ENCODE measurements around the gene TMEM87A. TPM values are rescaled to one million over a fixed set of nuclear protein-coding genes. Genes with fewer than 3 reads are reported as not detected.
"Not testable (repeated sequence)": the region's sequence is repeated elsewhere in the genome, so short reads cannot be mapped to it uniquely, and the experiment has no call there.

The TMEM87A gene
- total RNA-seq, 1 donor from 2014 or later = 49.5 TPM

DNA sequence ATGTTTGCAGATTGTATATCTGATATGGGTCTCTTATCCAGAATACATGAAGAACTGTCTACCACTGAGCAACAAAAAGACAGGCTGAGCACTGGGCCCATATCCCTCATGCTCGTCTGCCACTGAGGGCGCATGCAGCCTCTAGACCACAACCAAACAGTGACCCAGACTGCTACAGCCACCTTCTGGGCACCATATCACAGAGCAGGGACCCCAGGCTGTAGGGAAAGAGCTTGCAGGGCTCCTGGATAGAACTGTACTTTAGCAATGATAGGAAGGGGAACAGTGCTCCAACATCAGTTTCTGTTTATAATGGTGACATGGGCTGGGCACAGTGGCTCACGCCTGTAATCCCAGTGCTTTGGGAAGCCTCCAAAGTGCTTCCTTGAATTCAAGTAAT is 40.2 kb upstream of the TMEM87A start:
- peaks cover 24% of the 10 kb centered on the region for H3K36me3 Mint-ChIP-seq (ENCODE audit: low read depth)
- no peaks in the 10 kb centered on the region for H3K9me3 Mint-ChIP-seq (ENCODE audit: low read depth)
- TF ChIP-seq, protein P1, sequence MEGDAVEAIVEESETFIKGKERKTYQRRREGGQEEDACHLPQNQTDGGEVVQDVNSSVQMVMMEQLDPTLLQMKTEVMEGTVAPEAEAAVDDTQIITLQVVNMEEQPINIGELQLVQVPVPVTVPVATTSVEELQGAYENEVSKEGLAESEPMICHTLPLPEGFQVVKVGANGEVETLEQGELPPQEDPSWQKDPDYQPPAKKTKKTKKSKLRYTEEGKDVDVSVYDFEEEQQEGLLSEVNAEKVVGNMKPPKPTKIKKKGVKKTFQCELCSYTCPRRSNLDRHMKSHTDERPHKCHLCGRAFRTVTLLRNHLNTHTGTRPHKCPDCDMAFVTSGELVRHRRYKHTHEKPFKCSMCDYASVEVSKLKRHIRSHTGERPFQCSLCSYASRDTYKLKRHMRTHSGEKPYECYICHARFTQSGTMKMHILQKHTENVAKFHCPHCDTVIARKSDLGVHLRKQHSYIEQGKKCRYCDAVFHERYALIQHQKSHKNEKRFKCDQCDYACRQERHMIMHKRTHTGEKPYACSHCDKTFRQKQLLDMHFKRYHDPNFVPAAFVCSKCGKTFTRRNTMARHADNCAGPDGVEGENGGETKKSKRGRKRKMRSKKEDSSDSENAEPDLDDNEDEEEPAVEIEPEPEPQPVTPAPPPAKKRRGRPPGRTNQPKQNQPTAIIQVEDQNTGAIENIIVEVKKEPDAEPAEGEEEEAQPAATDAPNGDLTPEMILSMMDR (IDR thresholded peaks at IDR 0.05) = no peak
- no peaks in the 10 kb centered on the region for H3K27me3 Mint-ChIP-seq (ENCODE audit: low read depth)
- no peaks in the 10 kb centered on the region for H3K4me1 Mint-ChIP-seq (ENCODE audit: low read depth)
- no peak for DNase-seq (ENCODE audit: low spot score)
- no peak overlapping the region for H3K27ac Mint-ChIP-seq (ENCODE audit: unreplicated experiment)
- H3K4me3 Mint-ChIP-seq (ENCODE audit: unreplicated experiment) = no peak overlapping the region

DNA sequence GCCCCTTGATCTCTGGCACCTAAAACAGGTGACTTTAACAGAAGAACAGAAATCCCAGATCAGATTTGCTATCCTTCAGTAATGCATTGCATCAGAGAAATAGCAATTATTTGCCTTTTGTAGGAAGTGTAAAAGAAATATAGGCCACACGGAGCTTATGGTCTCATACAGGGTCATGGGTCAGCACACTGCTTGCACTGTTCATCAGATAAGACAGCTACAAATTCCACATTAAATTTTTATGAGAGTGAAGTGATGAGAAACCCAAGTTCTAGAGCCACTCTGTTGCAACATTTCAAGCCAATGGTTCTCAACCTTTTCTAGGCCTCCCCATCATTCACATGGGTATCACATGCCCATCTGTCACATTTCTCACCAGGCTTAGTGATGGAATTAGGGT is 33.4 kb upstream of the TMEM87A start:
- Mint-ChIP-seq H3K27me3 (ENCODE audit: low read depth) (no peaks in the 10 kb centered on the region), H3K4me3 (ENCODE audit: unreplicated experiment) (no peak overlapping the region)
- TF ChIP-seq, protein P1 (IDR thresholded peaks at IDR 0.05) = no peak

DNA sequence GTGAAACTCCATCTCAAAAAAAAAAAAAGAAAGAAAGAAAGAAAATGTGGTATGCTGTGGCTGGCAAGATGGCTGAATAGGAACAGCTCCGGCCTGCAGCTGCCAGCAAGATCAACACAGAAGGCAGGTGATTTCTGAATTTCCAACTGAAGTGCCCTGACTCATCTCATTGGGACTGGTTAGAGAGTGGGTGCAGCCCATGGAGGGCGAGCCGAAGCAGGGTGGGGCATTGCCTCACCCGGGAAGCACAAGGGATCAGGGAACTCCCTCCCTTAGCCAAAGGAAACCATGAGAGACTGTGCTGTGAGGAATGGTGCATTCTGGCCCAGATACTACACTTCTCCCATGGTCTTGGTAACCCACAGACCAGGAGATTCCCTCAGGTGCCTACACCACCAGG is 27.8 kb upstream of the TMEM87A start:
- H3K36me3 Mint-ChIP-seq (ENCODE audit: low read depth) = peaks cover 28% of the 10 kb centered on the region
- H3K9me3 Mint-ChIP-seq (ENCODE audit: low read depth) = peaks cover 39% of the 10 kb centered on the region
- DNase-seq (ENCODE audit: low spot score); H3K4me1 Mint-ChIP-seq (ENCODE audit: low read depth); H3K27ac Mint-ChIP-seq (ENCODE audit: unreplicated experiment); H3K4me3 Mint-ChIP-seq (ENCODE audit: unreplicated experiment); H3K27me3 Mint-ChIP-seq (ENCODE audit: low read depth): not testable (repeated sequence)

More for the DNA sequence above, 33.4 kb upstream of the TMEM87A start:
- H3K27ac Mint-ChIP-seq (ENCODE audit: unreplicated experiment) = no peak overlapping the region
- no peak for DNase-seq (ENCODE audit: low spot score)
- peaks cover 19% of the 10 kb centered on the region for H3K36me3 Mint-ChIP-seq (ENCODE audit: low read depth)
- peaks cover 28% of the 10 kb centered on the region for H3K9me3 Mint-ChIP-seq (ENCODE audit: low read depth)
- no peaks in the 10 kb centered on the region for H3K4me1 Mint-ChIP-seq (ENCODE audit: low read depth)

DNA sequence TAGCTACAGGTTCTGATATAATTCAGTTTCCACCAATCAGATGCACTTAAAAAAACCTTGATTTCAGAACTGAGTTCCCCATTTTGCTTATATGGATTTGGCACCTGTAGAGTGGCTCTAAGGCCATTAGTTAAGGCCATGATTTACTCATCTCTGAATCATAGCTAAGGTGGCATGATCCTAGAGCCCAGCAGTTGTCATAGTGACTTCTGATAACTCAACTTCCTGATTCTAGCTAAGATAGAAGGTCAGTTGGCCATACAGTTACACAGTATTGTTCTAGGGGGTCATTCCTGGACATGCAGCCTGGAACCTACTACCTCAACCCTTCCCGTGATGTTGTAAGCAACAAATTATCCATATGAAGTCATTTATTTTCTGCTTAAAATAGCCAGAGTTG is 15.9 kb upstream of the TMEM87A start:
- Mint-ChIP-seq H3K4me1 (ENCODE audit: low read depth) (no peaks in the 10 kb centered on the region), H3K4me3 (ENCODE audit: unreplicated experiment) (no peak overlapping the region), H3K27ac (ENCODE audit: unreplicated experiment) (no peak overlapping the region), H3K36me3 (ENCODE audit: low read depth) (peaks cover 8% of the 10 kb centered on the region), H3K9me3 (ENCODE audit: low read depth) (no peaks in the 10 kb centered on the region), H3K27me3 (ENCODE audit: low read depth) (no peaks in the 10 kb centered on the region)
- DNase-seq (ENCODE audit: low spot score) = no peak
- TF ChIP-seq, protein P1 (IDR thresholded peaks at IDR 0.05) = no peak

DNA sequence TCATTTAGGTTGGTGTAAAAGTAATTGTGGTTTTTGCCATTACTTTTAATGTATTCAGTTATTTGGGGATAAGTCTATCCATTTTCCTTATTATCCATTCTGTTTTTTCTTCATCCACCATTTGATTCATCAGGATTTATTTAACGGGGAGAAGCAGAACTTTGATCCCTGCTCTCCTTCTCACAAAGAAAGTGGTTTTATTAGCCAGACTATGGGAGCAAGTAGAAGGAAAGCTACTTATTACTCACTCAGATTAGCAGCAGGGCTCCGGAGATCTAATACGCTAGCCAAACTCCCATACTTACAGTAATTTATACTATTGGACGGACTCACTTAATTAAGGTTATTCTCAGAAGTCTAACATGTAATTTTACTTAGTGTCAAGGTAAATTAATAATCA is 14.7 kb upstream of the TMEM87A start:
- no peaks in the 10 kb centered on the region for H3K27me3 Mint-ChIP-seq (ENCODE audit: low read depth)
- H3K4me3 Mint-ChIP-seq (ENCODE audit: unreplicated experiment) = no peak overlapping the region
- TF ChIP-seq, protein P1 (IDR thresholded peaks at IDR 0.05) = no peak
- H3K27ac Mint-ChIP-seq (ENCODE audit: unreplicated experiment) = no peak overlapping the region
- H3K36me3 Mint-ChIP-seq (ENCODE audit: low read depth) = peaks cover 8% of the 10 kb centered on the region
- no peaks in the 10 kb centered on the region for H3K4me1 Mint-ChIP-seq (ENCODE audit: low read depth)
- no peaks in the 10 kb centered on the region for H3K9me3 Mint-ChIP-seq (ENCODE audit: low read depth)
- no peak for DNase-seq (ENCODE audit: low spot score)

DNA sequence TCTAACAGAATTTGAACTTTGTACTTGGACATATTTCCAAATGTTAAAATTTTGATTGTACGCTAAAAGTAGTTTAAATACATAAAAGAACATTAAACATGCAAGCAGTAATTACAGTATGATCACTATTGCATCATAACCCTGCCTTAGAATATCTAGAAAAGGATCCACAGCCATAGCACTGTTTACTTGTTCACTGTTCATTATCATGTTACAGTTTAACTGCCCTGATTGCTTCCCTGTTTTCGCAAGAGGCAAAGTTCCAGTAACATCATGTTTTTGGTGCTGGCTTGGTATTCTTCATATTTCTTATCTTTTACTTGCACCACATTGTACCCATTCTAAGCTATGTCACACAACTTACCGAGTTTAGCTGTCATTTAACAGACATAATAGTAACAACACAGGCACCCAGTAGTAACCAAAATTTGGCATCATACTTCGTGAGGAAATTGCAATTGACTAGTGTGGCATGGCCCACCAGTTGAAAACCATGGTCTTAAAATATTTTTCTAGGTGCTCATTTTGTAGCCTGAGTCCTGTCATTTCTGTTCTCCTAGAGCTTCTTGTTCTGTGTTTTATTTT is 13.3 kb upstream of the TMEM87A start:
- Mint-ChIP-seq H3K36me3 (ENCODE audit: low read depth) (peaks cover 8% of the 10 kb centered on the region), H3K4me3 (ENCODE audit: unreplicated experiment) (no peak overlapping the region), H3K27ac (ENCODE audit: unreplicated experiment) (no peak overlapping the region), H3K9me3 (ENCODE audit: low read depth) (no peaks in the 10 kb centered on the region), H3K27me3 (ENCODE audit: low read depth) (no peaks in the 10 kb centered on the region), H3K4me1 (ENCODE audit: low read depth) (no peaks in the 10 kb centered on the region)
- no peak for DNase-seq (ENCODE audit: low spot score)
- TF ChIP-seq, protein P1 (IDR thresholded peaks at IDR 0.05) = no peak
